Fibroblast of pulmonary artery (primary cell): ENCODE measurements around the gene NFIL3.

ENCODE experiments used
- DNase-seq: peaks from one replicate; pipeline ENCODE4 v3.0.0-alpha.2; 2010; ENCODE audit warnings: low read depth
- H3K4me3 ChIP-seq: replicated peaks from 2 replicates; pipeline ENCODE4 v1.5.1; 2011; ENCODE audit warnings: low read depth, mild to moderate bottlenecking, control low read depth, low read length, moderate library complexity
- CTCF ChIP-seq: IDR thresholded peaks from 2 replicates; pipeline ENCODE4 v1.5.1; 2011; ENCODE audit warnings: mild to moderate bottlenecking, control low read depth, low read length, inconsistent platforms; ENCODE audit errors: missing control alignments

The NFIL3 gene

GRCh38 chr9:91407580-91408318, 15.9 kb downstream of the NFIL3 start:
- no peak for TF ChIP-seq CTCF
- no peak overlapping the region for H3K4me3 ChIP-seq
- no peak for DNase-seq

- H3K4me3 ChIP-seq, result no peak overlapping the region
- TF ChIP-seq CTCF, result no peak
- no peak for DNase-seq
Measured at GRCh38 chr9:91405343-91406077, 18.1 kb downstream of the NFIL3 start.

GRCh38 chr9:91403665-91404543, 19.7 kb downstream of the NFIL3 start:
- H3K4me3 ChIP-seq, result no peak overlapping the region
- TF ChIP-seq CTCF, result no peak
- DNase-seq, result no peak

- TF ChIP-seq CTCF, result no peak
- no peak overlapping the region for H3K4me3 ChIP-seq
- DNase-seq, result no peak
Measured at GRCh38 chr9:91398926-91399325, 24.7 kb downstream of the NFIL3 start.

DNA sequence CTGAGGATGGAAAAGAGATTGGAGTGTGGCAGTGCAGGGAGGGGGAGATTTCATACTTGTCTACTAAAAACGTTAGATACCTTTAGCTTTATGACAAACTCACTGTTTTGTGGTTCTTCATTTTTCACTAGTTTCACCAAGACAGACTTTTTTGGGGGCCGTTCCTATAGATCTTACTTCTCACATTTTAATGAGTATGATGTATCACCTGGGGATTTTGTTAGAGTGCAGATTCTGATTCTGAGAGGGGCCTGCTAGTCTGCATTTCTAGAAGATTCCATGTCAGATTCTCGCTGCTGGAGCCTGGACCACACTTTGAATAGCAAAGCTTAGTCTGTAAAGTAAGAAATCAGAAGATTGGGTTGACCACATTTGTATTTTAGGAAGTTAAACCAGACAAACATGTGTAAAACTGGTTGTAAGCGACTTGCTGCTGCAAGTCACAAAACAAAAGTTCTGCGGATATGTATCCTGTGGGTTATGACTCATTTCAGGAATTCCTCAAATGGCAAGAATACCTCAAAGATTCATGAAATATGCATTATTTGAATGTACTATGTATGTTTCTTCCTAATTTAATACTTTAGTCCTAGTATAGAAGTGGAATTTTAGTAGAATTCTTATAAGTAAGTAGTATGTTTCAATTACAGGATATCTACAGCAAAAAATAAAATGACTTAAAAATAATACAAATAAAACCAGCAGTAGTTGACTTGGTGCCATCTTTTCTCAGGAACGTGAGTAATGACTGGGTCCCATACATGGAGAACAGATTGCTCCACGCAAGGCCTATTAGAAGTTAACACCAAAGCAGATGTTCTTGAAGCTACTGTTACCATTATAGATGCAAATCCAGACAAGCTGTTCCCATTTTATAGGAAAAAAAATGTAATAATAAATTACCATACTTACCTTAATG, 27.8 kb downstream of the NFIL3 start:
- DNase-seq, result peak; percentile 86
- no peak for TF ChIP-seq CTCF

GRCh38 chr9:91395106-91395552, 28.5 kb downstream of the NFIL3 start:
- no peak for TF ChIP-seq CTCF
- H3K4me3 ChIP-seq, result no peak overlapping the region
- peak; percentile 87 for DNase-seq

More for the DNA sequence above, 27.8 kb downstream of the NFIL3 start:
- H3K4me3 ChIP-seq, result no peak overlapping the region
